Stimulated activated CD8-positive, alpha-beta memory T cell treated with anti-CD3 and anti-CD28 coated beads, Interleukin-2, amount 100 ng/mL, for 1 hour (primary cell): Measurements from ENCODE around the gene FNDC3A.
"Not testable (repeated sequence)": the region's sequence is repeated elsewhere in the genome, so short reads cannot be mapped to it uniquely, and the experiment has no call there.

Source experiments
- DNase-seq, 2 donors: peaks; one replicate each; pipeline ENCODE4 v3.0.0-alpha.2; 2020; ENCODE audit warnings: low read depth in 2 of 2

Gene FNDC3A

DNA sequence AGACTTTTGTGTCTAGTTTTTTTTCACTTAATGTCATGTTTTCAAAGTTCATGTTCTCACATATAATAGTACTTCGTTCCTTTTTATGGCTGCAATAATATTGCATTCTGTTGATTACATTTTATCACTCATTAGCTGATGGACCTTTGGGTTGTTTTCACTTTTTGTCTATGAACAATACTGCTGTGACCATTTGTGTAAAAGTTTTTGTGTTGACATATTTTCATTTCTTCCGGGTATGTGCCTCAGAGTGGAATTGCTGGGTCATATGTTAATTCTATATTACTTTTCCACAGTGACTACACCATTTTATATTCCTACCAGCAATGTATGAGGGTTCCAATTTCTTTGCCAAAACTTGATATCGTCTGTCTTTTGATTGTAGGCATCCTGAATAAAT is 158.6 kb downstream of the FNDC3A start:
- no peak for DNase-seq

- DNase-seq = not testable (repeated sequence)
Observed at GRCh38 chr13:49137138-49137643, 161.5 kb downstream of the FNDC3A start.

DNA sequence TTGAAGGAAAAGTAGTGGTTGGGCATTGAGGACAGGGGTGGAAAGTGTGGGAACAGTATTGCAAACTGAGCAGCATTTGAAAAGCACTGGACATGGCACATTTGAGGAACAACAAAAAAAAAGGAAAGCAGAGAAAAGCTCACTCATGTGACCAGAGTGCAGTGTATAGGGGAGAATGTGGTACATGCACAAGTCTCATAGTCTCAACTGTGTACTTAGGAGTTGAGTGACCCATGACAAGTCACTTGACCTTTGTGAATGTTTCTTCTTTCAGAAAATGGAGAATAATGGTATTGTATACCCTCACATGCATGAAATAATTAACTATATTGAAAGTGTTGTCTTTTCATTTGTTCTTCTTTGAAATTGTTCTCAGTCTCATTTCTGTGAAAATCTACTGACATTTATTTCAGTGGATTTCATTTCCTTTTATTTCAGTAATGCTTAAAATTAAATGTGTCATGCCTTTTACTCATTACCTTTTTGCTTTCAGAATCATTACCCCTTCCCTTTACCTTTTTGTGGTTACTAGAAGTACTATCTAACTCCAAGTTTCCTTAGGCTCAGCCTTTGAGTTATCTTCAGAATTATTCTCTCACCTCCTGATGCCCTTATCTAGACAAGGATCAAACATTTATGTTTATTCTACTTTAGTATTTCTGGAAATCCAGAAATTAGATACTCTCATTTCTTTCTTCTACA is 165.3 kb downstream of the FNDC3A start:
- no peak for DNase-seq

DNA sequence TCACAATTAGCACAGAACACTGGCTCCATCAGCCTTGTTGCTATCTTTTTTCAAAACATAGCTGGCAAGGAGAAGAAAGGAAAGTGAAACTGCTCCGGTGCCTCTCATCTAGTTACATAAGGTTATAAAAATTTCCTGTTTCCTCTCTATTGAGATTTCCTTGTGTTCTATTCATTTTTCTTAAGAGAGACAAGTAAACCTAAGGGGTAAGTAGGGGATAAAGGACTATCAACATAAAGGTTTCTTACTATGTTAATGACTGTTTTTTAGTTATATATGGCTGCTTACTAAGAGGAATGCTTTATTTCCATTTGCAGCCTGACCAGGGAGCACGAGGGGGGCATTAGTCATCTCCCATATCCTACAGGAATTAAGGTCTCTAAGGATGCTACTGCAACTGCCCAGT is 171.2 kb downstream of the FNDC3A start:
- DNase-seq = no peak

DNA sequence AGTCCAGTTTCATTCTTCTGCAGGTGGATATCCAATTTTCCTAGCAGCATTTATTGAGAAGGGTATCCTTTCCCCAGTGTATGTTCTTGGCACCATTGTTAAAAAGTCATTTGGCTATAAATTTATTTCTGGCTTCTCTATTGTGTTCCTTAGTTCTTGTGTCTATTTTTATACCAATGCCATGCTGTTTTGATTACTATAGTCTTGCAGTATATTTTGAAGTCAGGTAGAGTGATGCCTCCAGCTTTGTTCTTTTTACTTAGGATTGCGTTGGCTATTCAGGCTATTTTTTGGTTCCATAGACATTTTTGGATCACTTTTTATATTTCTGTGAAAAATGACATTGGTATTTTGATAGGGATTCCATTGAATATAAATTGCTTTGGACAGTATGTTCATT is 172.7 kb downstream of the FNDC3A start:
- no peak for DNase-seq

DNA sequence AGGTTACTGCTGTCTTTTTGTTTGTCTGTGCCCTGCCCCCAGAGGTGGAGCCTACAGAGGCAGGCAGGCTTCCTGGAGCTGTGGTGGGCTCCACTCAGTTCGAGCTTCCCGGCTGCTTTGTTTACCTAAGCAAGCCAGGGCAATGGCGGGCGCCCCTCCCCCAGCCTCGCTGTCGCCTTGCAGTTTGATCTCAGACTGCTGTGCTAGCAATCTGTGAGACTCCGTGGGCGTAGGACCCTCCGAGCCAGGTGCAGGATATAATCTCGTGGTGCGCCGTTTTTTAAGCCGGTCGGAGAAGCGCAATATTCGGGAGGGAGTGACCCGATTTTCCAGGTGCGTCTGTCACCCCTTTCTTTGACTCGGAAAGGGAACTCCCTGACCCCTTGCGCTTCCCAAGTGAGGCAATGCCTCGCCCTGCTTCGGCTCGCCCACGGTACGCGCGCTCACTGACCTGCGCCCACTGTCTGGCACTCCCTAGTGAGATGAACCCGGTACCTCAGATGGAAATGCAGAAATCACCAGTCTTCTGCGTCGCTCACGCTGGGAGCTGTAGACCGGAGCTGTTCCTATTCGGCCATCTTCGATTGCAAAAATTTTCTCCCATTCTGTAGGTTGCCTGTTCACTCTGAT is 182.4 kb downstream of the FNDC3A start:
- DNase-seq = not testable (repeated sequence)

DNA sequence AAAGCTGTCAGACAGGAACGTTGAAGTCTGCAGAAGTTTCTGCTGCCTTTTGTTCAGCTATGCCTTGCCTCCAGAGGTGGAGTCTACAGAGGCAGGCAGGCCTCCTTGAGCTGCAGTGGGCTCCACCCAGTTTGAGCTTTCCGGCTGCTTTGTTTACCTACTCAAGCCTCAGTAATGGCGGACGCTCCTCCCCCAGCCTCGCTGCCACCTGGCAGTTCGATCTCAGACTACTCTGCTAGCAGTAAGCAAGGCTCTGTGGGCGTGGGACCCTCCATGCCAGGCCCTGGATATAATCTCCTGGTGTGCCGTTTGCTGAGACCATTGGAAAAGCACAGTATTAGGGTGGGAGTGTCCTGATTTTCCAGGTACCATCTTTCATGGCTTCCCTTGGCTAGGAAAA is 187.4 kb downstream of the FNDC3A start:
- DNase-seq = not testable (repeated sequence)

DNA sequence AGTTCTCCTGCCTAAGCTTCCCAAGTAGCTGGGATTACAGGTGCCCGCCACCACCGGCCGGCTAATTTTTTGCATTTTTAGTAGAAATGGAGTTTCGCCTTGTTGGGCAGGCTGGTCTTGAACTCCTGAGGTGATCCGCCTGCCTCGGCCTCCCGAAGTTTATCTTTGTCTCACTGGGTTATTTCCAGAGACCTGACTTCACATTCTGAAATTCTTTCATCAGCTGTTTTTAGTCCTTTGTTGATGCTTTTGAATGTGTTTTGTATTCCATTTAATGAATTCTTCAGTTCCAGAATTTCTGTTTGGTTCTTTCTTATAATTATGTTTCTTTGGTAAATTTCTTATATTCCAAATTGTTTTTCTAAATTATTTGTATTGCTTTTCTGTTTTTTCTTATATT is 189.0 kb downstream of the FNDC3A start:
- no peak for DNase-seq

DNA sequence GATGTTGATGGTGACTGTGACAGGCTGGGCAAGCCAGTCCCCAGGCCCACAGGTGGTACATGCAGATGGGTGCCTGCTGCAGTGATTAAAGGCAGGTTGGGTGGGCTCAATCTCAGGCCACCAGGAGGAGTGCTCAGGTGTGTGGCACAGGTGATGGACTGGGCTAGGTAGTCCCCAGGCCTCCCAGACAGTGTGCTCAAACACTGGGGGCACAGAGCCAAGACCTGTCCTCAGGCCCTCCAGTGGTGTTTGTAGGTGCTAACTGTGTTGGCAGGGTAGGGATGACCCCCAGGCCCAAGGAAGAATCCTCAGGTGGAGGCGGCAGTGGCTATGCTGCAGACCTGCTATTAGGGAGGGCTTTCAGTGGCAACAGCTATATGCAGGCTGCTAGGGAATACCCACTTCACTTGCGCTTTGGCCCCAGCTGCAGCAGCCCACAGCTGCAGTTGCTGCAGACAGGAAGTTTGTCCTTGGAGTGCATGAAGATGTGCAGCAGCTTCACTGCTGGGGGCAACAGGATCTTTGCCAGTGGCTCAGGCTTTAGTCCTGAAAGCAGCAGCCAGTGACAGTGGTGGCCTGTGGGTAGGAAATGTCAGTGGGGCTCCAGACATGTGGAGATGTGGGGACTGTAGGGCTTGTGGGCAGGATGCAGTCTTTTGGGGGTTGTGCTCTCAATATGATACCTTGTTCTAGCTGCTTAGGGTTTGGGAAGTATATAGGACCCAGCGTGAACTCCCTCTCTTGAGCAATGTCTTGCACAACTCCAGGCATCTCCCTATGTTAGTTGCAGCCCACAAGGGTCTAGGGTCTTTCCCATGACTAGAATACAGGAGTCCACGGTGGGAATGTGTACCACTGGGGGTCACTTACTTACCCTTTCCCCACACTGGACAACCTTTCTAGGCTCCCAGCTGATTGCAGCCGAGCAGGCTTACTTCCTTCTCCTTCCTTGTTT is 190.4 kb downstream of the FNDC3A start:
- DNase-seq = no peak

DNA sequence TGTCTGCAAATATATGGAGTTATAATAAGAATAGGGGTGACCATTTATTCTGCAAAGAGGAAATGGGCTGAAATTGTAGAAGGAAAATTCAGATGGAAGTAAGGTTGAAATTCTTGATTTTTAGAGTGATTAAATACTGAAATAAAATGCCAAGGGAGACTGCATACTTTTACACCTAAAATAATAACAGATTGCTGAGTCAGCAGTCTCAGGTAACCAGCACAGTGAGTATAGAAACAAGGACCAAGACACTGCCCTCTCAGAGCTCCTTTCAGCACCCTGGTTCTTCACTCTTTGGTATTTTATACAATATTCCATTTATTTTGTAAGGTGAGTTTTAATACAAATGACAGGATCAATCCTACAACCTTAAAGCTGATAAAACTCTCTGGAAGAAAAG is 195.6 kb downstream of the FNDC3A start:
- DNase-seq = no peak

- DNase-seq = no peak
Observed at GRCh38 chr13:49183672-49184325, 208.1 kb downstream of the FNDC3A start.

DNA sequence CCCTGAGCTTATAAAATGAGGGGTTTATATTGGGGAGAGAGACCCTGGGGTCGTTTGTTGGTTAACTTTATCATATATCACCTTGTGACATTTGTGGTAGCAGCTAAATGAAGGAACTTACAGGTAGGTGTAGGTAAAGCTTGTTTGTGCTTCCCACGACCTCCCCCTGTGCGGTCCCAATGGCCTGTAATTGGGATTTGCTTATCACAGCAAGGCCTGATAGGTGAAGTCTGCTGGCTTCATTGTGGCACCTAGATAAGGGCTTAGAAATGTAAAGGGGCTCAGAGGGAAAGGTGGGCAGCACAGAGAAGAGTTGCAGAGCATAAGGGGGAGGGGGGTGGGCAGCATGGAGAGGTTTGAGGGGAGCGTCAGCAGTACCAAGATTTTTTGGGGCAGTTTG is 208.9 kb downstream of the FNDC3A start:
- DNase-seq = no peak

DNA sequence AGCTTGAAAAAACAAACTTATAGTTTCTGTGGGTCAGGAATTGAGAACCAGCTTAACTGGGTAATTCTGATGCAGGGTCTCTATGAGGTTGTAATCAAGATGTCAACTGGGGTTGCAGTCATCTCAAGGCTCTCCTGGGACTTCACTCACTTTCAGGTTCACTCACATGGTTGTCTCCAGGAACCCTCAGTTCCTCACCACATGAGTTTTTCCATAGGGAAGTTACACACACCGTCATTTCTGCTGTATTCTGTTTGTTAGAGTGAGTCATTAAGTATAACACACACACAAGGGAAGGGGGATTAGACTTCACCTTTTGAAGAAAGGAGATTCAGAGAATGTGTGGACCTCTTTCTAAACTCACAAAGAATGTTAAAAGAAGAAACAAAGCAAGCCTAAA is 209.6 kb downstream of the FNDC3A start:
- DNase-seq = no peak

GRCh38 chr13:49190901-49191300 is 215.2 kb downstream of the FNDC3A start:
- no peak for DNase-seq

DNA sequence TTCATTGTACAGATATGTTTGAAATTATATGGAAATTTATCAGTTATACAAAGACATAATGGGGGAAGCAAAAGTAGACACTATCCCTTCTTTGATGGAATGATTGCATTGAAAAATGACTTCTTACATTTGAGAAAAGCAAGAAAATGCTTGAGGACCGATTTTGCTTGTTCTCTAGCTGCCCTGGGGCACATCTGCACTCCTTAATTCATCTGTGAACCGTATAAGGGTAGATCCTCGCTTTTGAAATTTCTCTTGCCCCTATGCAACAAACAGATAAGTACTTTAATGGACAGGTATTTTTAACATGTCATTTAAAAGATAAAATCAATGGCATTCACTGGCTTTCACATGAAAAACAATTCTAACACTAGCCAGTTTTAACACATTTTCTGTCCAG is 230.9 kb downstream of the FNDC3A start:
- DNase-seq = no peak

GRCh38 chr13:49208619-49209018 is 232.9 kb downstream of the FNDC3A start:
- DNase-seq = no peak

DNA sequence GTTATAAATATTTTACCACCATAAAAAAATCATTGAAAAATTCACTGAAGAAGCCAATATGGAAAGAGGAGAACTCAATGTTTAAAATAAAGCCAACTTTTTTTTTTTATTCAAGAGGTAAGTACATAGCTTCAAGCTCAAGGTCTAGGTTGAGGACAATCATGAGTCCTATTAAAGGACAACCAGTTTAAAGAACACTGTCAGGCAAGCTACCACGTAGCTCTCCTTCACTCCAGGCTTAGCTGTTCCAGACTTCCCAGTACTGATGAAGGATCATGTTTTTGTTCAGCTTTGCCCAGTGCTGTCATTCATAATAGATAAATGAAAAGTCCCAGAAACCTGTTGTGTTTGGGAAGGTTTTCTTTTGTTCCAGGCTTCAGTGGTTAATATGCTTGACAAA is 234.4 kb downstream of the FNDC3A start:
- DNase-seq = no peak

DNA sequence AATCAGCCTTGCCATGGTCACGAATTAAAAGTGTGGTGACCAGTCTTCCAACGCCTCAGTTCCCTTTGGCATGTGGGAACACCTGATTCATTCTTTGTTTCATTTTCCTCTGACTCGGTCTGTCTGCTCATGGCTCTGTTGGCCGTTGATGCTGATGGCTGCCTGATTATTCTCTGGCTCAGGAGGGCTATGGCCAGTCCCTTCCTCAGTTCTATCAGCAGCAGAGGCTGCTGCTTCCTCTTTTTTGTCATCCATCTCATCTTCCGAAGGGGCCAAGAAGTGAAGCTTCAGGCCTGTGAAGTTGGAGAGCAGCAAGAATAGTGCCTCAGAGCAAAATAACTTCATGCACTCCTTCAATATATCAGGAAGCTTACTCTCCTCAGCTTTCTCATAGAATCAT is 235.0 kb downstream of the FNDC3A start:
- no peak for DNase-seq

DNA sequence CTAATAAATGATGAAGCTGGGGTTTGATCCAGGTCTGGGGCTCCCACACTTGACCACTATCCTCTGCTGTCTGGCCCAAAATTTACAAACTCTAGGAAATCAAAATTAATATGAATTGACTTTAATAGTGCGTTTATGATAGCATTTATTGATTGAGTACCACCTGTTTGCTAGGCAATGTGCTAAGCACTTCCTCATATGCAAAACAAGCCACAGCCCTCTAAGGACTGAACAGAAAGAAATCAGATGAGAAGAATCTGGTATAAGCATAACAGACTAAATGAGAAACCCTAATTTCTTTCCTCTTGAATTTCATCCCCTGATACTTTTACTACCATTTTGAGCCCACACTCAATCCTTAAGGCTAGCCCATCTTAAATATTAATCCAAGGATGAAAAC is 237.8 kb downstream of the FNDC3A start:
- no peak for DNase-seq

GRCh38 chr13:49213997-49214916 is 238.5 kb downstream of the FNDC3A start:
- DNase-seq = no peak

DNA sequence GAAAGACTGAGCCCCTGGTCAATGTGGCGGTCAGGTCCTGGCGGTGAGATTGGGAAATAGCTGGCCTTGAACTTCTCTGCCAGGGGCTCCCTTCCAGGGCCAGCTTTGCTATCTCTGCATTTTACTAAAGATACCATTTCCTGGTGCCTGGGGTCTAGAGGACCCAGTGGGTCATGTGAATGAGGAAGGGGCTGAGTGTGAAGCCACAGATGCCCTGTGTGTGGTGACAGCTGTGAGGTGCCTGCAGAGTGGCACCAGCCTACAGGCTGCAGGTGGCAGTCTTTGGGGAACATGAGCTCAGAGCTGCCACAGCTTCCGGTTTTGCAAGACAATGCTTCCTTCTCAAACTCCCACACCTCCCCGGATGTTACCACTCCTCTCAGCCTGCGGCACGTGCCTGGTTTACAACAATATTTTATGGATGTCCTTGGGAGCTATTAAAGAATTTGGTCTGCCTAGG is 239.2 kb downstream of the FNDC3A start:
- DNase-seq = no peak
